A549 (cell line): ENCODE measurements around the gene TM4SF1.

Experiments
- BHLHE40 ChIP-seq: IDR thresholded peaks from 2 replicates; pipeline ENCODE4 v1.6.1; 2012; ENCODE audit warnings: low read depth, low read length, inconsistent platforms
- FOSL2 ChIP-seq, 2 experiments: fragments of 450-650 bp in 1 of 2; fragments of >200 bp in 1 of 2; sonication (Bioruptor Twin) in 1 of 2; formaldehyde crosslinking; IDR thresholded peaks; 2 replicates each; pipeline versions ENCODE4 v1.5.0 to v1.6.1; 2016 to 2020; ENCODE audit warnings: mild to moderate bottlenecking in 1 of 2, moderate library complexity in 1 of 2
- JUNB ChIP-seq: fragments of >200 bp; sonication (Bioruptor Twin); formaldehyde crosslinking; IDR thresholded peaks from 2 replicates; pipeline ENCODE4 v1.6.1; 2016
- KDM1A ChIP-seq: fragments of 200-600 bp; sonication (generic); IDR thresholded peaks from 2 replicates; pipeline ENCODE4 v1.6.1; 2016; ENCODE audit warnings: low read depth, mild to moderate bottlenecking
- PHF8 ChIP-seq: fragments of 200-600 bp; sonication (generic); IDR thresholded peaks from 2 replicates; pipeline ENCODE4 v1.6.1; 2016; ENCODE audit warnings: low read depth, mild to moderate bottlenecking, antibody characterized with exemption, moderate library complexity, borderline replicate concordance
- POLR2A ChIP-seq: IDR thresholded peaks from 2 replicates; pipeline ENCODE4 v1.6.1; 2012; ENCODE audit warnings: mild to moderate bottlenecking, low read length
- POLR2AphosphoS2 ChIP-seq: conservative IDR thresholded peaks from 2 replicates; pipeline ENCODE4 v1.6.1; 2012; ENCODE audit warnings: low read length, improper control_type of control experiment, inconsistent platforms
- TF ChIP-seq, protein P1 (sequence below): fragments of >200 bp; sonication (Bioruptor Twin); formaldehyde crosslinking; IDR thresholded peaks from 3 replicates; pipeline ENCODE4 v1.5.1; 2016
- TF ChIP-seq, protein P2 (sequence below): fragments of 450-650 bp; IDR thresholded peaks from 2 replicates; pipeline ENCODE4 v1.6.1; 2014; ENCODE audit warnings: antibody characterized with exemption
- TF ChIP-seq, protein P3 (sequence below): fragments of 200-600 bp; sonication (generic); IDR thresholded peaks from 2 replicates; pipeline ENCODE4 v1.6.1; 2016; ENCODE audit warnings: antibody characterized with exemption, mild to moderate bottlenecking, moderate library complexity
- TF ChIP-seq, protein P4 (sequence below): fragments of 150-350 bp; IDR thresholded peaks from 2 replicates; pipeline ENCODE4 v1.6.1; 2014; ENCODE audit warnings: low read depth, mild to moderate bottlenecking, low read length
- TF ChIP-seq, protein P5 (sequence below): fragments of >200 bp; sonication (Bioruptor Twin); formaldehyde crosslinking; IDR thresholded peaks from 2 replicates; pipeline ENCODE4 v1.6.1; 2016

DNA sequence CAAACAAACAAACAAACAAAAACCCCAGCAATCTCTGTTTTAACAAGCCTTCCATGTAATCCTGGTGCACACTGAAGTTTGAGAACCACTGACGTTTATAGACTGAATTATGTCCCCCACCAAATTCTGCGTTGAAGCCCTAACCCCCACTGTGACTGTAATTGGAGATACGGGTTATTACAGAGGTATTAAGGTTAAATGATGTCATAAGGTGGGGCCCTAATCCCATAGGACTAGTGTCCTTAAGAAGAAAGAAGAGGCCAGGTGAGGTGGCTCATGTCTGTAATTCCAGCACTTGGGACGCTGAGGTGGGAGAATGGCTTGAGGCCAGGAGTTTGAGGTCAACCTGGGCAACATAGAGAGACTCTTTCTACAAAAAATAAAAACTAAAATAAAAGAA lies 42.4 kb upstream of the TM4SF1 start:
- TF ChIP-seq BHLHE40 (no peak), POLR2A (no peak), PHF8 (no peak), FOSL2 (IDR thresholded peaks at IDR 0.05) (no peak), FOSL2 (CRISPR knock-in tag; IDR thresholded peaks at IDR 0.05) (no peak), POLR2AphosphoS2 (no peak), KDM1A (no peak), JUNB (no peak)
- TF ChIP-seq, protein P1, sequence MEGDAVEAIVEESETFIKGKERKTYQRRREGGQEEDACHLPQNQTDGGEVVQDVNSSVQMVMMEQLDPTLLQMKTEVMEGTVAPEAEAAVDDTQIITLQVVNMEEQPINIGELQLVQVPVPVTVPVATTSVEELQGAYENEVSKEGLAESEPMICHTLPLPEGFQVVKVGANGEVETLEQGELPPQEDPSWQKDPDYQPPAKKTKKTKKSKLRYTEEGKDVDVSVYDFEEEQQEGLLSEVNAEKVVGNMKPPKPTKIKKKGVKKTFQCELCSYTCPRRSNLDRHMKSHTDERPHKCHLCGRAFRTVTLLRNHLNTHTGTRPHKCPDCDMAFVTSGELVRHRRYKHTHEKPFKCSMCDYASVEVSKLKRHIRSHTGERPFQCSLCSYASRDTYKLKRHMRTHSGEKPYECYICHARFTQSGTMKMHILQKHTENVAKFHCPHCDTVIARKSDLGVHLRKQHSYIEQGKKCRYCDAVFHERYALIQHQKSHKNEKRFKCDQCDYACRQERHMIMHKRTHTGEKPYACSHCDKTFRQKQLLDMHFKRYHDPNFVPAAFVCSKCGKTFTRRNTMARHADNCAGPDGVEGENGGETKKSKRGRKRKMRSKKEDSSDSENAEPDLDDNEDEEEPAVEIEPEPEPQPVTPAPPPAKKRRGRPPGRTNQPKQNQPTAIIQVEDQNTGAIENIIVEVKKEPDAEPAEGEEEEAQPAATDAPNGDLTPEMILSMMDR: no peak
- TF ChIP-seq, protein P2, sequence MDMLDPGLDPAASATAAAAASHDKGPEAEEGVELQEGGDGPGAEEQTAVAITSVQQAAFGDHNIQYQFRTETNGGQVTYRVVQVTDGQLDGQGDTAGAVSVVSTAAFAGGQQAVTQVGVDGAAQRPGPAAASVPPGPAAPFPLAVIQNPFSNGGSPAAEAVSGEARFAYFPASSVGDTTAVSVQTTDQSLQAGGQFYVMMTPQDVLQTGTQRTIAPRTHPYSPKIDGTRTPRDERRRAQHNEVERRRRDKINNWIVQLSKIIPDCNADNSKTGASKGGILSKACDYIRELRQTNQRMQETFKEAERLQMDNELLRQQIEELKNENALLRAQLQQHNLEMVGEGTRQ: no peak
- TF ChIP-seq, protein P3, sequence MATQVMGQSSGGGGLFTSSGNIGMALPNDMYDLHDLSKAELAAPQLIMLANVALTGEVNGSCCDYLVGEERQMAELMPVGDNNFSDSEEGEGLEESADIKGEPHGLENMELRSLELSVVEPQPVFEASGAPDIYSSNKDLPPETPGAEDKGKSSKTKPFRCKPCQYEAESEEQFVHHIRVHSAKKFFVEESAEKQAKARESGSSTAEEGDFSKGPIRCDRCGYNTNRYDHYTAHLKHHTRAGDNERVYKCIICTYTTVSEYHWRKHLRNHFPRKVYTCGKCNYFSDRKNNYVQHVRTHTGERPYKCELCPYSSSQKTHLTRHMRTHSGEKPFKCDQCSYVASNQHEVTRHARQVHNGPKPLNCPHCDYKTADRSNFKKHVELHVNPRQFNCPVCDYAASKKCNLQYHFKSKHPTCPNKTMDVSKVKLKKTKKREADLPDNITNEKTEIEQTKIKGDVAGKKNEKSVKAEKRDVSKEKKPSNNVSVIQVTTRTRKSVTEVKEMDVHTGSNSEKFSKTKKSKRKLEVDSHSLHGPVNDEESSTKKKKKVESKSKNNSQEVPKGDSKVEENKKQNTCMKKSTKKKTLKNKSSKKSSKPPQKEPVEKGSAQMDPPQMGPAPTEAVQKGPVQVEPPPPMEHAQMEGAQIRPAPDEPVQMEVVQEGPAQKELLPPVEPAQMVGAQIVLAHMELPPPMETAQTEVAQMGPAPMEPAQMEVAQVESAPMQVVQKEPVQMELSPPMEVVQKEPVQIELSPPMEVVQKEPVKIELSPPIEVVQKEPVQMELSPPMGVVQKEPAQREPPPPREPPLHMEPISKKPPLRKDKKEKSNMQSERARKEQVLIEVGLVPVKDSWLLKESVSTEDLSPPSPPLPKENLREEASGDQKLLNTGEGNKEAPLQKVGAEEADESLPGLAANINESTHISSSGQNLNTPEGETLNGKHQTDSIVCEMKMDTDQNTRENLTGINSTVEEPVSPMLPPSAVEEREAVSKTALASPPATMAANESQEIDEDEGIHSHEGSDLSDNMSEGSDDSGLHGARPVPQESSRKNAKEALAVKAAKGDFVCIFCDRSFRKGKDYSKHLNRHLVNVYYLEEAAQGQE: no peak
- TF ChIP-seq, protein P4, sequence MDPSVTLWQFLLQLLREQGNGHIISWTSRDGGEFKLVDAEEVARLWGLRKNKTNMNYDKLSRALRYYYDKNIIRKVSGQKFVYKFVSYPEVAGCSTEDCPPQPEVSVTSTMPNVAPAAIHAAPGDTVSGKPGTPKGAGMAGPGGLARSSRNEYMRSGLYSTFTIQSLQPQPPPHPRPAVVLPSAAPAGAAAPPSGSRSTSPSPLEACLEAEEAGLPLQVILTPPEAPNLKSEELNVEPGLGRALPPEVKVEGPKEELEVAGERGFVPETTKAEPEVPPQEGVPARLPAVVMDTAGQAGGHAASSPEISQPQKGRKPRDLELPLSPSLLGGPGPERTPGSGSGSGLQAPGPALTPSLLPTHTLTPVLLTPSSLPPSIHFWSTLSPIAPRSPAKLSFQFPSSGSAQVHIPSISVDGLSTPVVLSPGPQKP: no peak
- TF ChIP-seq, protein P5, sequence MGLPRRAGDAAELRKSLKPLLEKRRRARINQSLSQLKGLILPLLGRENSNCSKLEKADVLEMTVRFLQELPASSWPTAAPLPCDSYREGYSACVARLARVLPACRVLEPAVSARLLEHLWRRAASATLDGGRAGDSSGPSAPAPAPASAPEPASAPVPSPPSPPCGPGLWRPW: no peak
